Left renal pelvis (tissue), 4 donors: ENCODE measurements around the gene FKBP14. TPM values are rescaled to one million over a fixed set of nuclear protein-coding genes. Genes with fewer than 3 reads are reported as not detected.
"Not testable (repeated sequence)": the region's sequence is repeated elsewhere in the genome, so short reads cannot be mapped to it uniquely, and the experiment has no call there.

ENCODE experiments used
- DNase-seq, 4 donors: peaks; one replicate each; pipeline ENCODE4 v3.0.0-alpha.2; 2013; ENCODE audit warnings: low read depth in 4 of 4, low spot score in 3 of 4
- polyA plus RNA-seq, 4 donors: library from polyadenylated mRNA; unstranded; fragments of 120-200 nt; gene quantifications; one replicate each; pipeline ENCODE4 v1.2.1, GENCODE V29; 2013; ENCODE audit not compliant: insufficient read length in 4 of 4

FKBP14 gene
- polyA plus RNA-seq, 4 donors: 20.6 to 57.5 (median 24.6) TPM

- no peak for DNase-seq
Observed at GRCh38 chr7:29965030-29965429, 61.5 kb downstream of the FKBP14 start.

GRCh38 chr7:29962035-29962434 lies 64.5 kb downstream of the FKBP14 start:
- no peak for DNase-seq

- not testable (repeated sequence) for DNase-seq
Observed at GRCh38 chr7:29961611-29962010, 64.9 kb downstream of the FKBP14 start.

Other genes with a start within 250 kb of the FKBP14 start
- 1 to 10 TPM; 2.5 to 5.7 (median 5.0) TPM for gene WIPF3, start 220.2 kb downstream of the FKBP14 start, polyA plus RNA-seq
- 10 to 100 TPM; 57.3 to 70.8 (median 63.4) TPM for gene SCRN1, start 36.9 kb downstream of the FKBP14 start, polyA plus RNA-seq
- 10 to 100 TPM; 17.8 to 19.1 (median 18.7) TPM for gene PLEKHA8, start 1.7 kb upstream of the FKBP14 start, polyA plus RNA-seq
- 10 to 100 TPM; 39.2 to 96.2 (median 82.7) TPM for gene MTURN, start 108.3 kb upstream of the FKBP14 start, polyA plus RNA-seq